HepG2 (cell line): Measurements from ENCODE around the gene HMMR. TPM values are rescaled to one million over a fixed set of nuclear protein-coding genes. Genes with fewer than 3 reads are reported as not detected.
A peak's percentile ranks its signal among the peaks of the same experiment; 100 is the strongest.

Experiments
- ARNT ChIP-seq: fragments of 450-650 bp; IDR thresholded peaks from 2 replicates; pipeline ENCODE4 v1.6.1; 2017
- FLYWCH1 ChIP-seq: sonication (generic); formaldehyde crosslinking; IDR thresholded peaks from 2 replicates; pipeline ENCODE4 v1.8.1; 2023; ENCODE audit warnings: mild to moderate bottlenecking, missing genetic modification reagents
- FOXC1 ChIP-seq: sonication (generic); formaldehyde crosslinking; IDR thresholded peaks from 2 replicates; pipeline ENCODE4 v1.8.0; 2022; ENCODE audit warnings: mild to moderate bottlenecking, missing genetic modification reagents, borderline replicate concordance
- HNRNPLL ChIP-seq: fragments of 200-400 bp; formaldehyde crosslinking; IDR thresholded peaks from 2 replicates; pipeline ENCODE4 v1.6.1; 2017; ENCODE audit warnings: mild to moderate bottlenecking, low read depth, low read length; ENCODE audit not compliant: poor library complexity, severe bottlenecking
- MAF1 ChIP-seq: sonication (generic); formaldehyde crosslinking; IDR thresholded peaks from 2 replicates; pipeline ENCODE4 v1.5.0; 2020; ENCODE audit warnings: missing genetic modification reagents, borderline replicate concordance
- SOX13 ChIP-seq, 3 experiments: fragments of 450-650 bp in 1 of 3; sonication (generic) in 1 of 3; formaldehyde crosslinking in 1 of 3; IDR thresholded peaks in 2 of 3; conservative IDR thresholded peaks in 1 of 3; 2 replicates each; pipeline versions ENCODE4 v1.5.0 to v1.6.1; 2016 to 2020; ENCODE audit warnings: antibody characterized with exemption in 1 of 3, mild to moderate bottlenecking in 1 of 3, missing compliant biosample characterization in 1 of 3, missing genetic modification reagents in 1 of 3, moderate library complexity in 1 of 3
- ZNF12 ChIP-seq: sonication (generic); formaldehyde crosslinking; IDR thresholded peaks from 2 replicates; pipeline ENCODE4 v1.5.0; 2020; ENCODE audit warnings: missing genetic modification reagents
- ZNF136 ChIP-seq: sonication (generic); formaldehyde crosslinking; IDR thresholded peaks from 2 replicates; pipeline ENCODE4 v1.8.1; 2022; ENCODE audit warnings: low read depth, mild to moderate bottlenecking, moderate library complexity, missing genetic modification reagents
- ZNF296 ChIP-seq: sonication (generic); formaldehyde crosslinking; conservative IDR thresholded peaks from 2 replicates; pipeline ENCODE4 v1.5.0; 2020; ENCODE audit warnings: mild to moderate bottlenecking, missing genetic modification reagents
- ZNF432 ChIP-seq: sonication (generic); formaldehyde crosslinking; IDR thresholded peaks from 2 replicates; pipeline ENCODE4 v1.5.0; 2020; ENCODE audit warnings: missing genetic modification reagents, mild to moderate bottlenecking, borderline replicate concordance
- ZNF44 ChIP-seq: sonication (generic); formaldehyde crosslinking; IDR thresholded peaks from 2 replicates; pipeline ENCODE4 v1.5.1; 2020; ENCODE audit warnings: mild to moderate bottlenecking, missing genetic modification reagents
- ZNF552 ChIP-seq: sonication (generic); formaldehyde crosslinking; IDR thresholded peaks from 2 replicates; pipeline ENCODE4 v1.9.0; 2022; ENCODE audit warnings: missing genetic modification reagents, mild to moderate bottlenecking, borderline replicate concordance
- ZNF772 ChIP-seq: sonication (generic); formaldehyde crosslinking; IDR thresholded peaks from 2 replicates; pipeline ENCODE4 v1.5.0; 2020; ENCODE audit warnings: mild to moderate bottlenecking, missing genetic modification reagents
- polyA plus RNA-seq, 8 experiments: library from polyadenylated mRNA; depleted of rRNA in 3 of 8; stranded (reverse) in 7 of 8; unstranded in 1 of 8; fragments of >200 nt; fragmentation: Illumina TruSeq in 4 of 8; extraction: Trizol in 4 of 8; gene quantifications; 2 replicates each; pipeline versions ENCODE4 v1.2.1 to v1.2.3, GENCODE V29; 2011 to 2016; ENCODE audit warnings: low read depth in 4 of 8, missing spikeins in 1 of 8, mixed read lengths in 1 of 8; ENCODE audit not compliant: insufficient read depth in 1 of 8
- total RNA-seq, 5 experiments: library from RNA; depleted of rRNA; stranded (reverse); fragments of >200 nt; fragmentation: Illumina TruSeq; extraction: Trizol; gene quantifications; 2 replicates each; pipeline ENCODE4 v1.2.3, GENCODE V29; 2016; ENCODE audit warnings: low read depth in 1 of 5
- TF ChIP-seq, protein P1 (sequence below): sonication (generic); formaldehyde crosslinking; IDR thresholded peaks from 2 replicates; pipeline ENCODE4 v1.8.0; 2022; ENCODE audit warnings: mild to moderate bottlenecking, missing genetic modification reagents
- TF ChIP-seq, protein P2 (sequence below): sonication (generic); formaldehyde crosslinking; IDR thresholded peaks from 2 replicates; pipeline ENCODE4 v1.5.0; 2020; ENCODE audit warnings: mild to moderate bottlenecking, missing genetic modification reagents
- TF ChIP-seq, protein P3 (sequence below): sonication (generic); formaldehyde crosslinking; IDR thresholded peaks from 2 replicates; pipeline ENCODE4 v1.4.0; 2020; ENCODE audit warnings: low read depth, missing genetic modification reagents
- TF ChIP-seq, protein P4 (sequence below): sonication (generic); formaldehyde crosslinking; IDR thresholded peaks from 2 replicates; pipeline ENCODE4 v1.9.0; 2021; ENCODE audit warnings: missing genetic modification reagents, borderline replicate concordance

The HMMR gene
- total and polyA plus RNA-seq, 2 of the 13 experiments (the other 11 are each of a cell fraction or from before 2014, with no cell fraction given), result 8.5 to 48.3 TPM

DNA sequence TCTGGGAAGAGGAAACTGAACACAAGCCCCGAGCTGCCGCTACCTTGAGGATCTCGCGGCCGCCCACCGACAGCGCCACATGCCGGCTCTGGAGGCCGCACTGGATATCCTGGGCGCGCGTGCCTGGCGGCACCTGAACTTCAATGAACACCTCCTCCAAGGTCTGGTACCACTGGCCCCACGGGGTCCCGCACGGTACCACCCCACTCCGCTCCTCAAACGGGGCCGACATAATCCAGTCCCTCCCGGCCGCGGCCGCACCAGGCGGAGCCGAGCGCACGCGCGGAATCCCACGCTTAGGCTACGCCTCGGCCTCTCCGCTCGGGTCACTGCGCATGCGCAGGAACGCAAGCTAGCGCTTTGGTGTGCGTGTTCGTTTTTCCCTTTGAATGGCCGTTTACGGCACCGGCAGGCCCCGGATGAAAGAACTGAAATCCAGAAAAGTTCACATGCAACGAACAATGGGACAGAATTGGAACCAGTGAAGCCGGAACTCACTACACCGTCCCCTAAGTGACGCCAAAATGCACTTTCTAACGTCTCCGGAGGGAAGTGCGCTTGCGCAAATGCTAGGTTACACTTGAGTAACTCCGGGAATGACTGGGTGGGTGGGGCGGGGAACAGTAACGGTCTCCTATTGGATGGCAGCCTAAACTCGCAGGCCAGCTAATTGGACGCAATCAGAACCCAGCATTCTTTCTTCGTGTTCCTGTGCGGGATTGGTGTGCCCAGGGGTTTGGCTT lies 442 bp upstream of the HMMR start, which contains the start of gene NUDCD2 (continued):
- no peak for TF ChIP-seq SOX13 (IDR thresholded peaks at IDR 0.05)
- peak in 1 of 2 experiments; percentile 60; a peak in 1 of 4 replicates for TF ChIP-seq SOX13 (CRISPR knock-in tag; conservative IDR thresholded peaks at IDR 0.05 in 1 of 2, IDR thresholded peaks at IDR 0.05 in 1 of 2)
- peak; percentile 35; the same call in 1 of the 2 replicates for TF ChIP-seq ZNF772 (CRISPR knock-in tag)
- TF ChIP-seq, protein P1, sequence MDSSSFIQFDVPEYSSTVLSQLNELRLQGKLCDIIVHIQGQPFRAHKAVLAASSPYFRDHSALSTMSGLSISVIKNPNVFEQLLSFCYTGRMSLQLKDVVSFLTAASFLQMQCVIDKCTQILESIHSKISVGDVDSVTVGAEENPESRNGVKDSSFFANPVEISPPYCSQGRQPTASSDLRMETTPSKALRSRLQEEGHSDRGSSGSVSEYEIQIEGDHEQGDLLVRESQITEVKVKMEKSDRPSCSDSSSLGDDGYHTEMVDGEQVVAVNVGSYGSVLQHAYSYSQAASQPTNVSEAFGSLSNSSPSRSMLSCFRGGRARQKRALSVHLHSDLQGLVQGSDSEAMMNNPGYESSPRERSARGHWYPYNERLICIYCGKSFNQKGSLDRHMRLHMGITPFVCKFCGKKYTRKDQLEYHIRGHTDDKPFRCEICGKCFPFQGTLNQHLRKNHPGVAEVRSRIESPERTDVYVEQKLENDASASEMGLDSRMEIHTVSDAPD, result peak; percentile 86
- TF ChIP-seq ARNT, result no peak
- peak; percentile 64; the same call in 1 of the 2 replicates for TF ChIP-seq ZNF552 (CRISPR knock-in tag)
- TF ChIP-seq ZNF432 (CRISPR knock-in tag), result no peak
- peak; percentile 56; the same call in 1 of the 2 replicates for TF ChIP-seq ZNF136 (CRISPR knock-in tag)
- no peak for TF ChIP-seq MAF1 (CRISPR knock-in tag)
- peak; percentile 29; the same call in 1 of the 2 replicates for TF ChIP-seq ZNF44
- TF ChIP-seq HNRNPLL, result peak; percentile 95
- TF ChIP-seq, protein P2, sequence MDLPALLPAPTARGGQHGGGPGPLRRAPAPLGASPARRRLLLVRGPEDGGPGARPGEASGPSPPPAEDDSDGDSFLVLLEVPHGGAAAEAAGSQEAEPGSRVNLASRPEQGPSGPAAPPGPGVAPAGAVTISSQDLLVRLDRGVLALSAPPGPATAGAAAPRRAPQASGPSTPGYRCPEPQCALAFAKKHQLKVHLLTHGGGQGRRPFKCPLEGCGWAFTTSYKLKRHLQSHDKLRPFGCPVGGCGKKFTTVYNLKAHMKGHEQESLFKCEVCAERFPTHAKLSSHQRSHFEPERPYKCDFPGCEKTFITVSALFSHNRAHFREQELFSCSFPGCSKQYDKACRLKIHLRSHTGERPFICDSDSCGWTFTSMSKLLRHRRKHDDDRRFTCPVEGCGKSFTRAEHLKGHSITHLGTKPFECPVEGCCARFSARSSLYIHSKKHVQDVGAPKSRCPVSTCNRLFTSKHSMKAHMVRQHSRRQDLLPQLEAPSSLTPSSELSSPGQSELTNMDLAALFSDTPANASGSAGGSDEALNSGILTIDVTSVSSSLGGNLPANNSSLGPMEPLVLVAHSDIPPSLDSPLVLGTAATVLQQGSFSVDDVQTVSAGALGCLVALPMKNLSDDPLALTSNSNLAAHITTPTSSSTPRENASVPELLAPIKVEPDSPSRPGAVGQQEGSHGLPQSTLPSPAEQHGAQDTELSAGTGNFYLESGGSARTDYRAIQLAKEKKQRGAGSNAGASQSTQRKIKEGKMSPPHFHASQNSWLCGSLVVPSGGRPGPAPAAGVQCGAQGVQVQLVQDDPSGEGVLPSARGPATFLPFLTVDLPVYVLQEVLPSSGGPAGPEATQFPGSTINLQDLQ (CRISPR knock-in tag), result peak; percentile 86
- TF ChIP-seq, protein P3, sequence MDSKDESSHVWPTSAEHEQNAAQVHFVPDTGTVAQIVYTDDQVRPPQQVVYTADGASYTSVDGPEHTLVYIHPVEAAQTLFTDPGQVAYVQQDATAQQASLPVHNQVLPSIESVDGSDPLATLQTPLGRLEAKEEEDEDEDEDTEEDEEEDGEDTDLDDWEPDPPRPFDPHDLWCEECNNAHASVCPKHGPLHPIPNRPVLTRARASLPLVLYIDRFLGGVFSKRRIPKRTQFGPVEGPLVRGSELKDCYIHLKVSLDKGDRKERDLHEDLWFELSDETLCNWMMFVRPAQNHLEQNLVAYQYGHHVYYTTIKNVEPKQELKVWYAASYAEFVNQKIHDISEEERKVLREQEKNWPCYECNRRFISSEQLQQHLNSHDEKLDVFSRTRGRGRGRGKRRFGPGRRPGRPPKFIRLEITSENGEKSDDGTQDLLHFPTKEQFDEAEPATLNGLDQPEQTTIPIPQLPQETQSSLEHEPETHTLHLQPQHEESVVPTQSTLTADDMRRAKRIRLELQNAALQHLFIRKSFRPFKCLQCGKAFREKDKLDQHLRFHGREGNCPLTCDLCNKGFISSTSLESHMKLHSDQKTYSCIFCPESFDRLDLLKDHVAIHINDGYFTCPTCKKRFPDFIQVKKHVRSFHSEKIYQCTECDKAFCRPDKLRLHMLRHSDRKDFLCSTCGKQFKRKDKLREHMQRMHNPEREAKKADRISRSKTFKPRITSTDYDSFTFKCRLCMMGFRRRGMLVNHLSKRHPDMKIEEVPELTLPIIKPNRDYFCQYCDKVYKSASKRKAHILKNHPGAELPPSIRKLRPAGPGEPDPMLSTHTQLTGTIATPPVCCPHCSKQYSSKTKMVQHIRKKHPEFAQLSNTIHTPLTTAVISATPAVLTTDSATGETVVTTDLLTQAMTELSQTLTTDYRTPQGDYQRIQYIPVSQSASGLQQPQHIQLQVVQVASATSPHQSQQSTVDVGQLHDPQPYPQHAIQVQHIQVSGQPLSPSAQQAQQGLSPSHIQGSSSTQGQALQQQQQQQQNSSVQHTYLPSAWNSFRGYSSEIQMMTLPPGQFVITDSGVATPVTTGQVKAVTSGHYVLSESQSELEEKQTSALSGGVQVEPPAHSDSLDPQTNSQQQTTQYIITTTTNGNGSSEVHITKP (CRISPR knock-in tag), result no peak
- TF ChIP-seq, protein P4, sequence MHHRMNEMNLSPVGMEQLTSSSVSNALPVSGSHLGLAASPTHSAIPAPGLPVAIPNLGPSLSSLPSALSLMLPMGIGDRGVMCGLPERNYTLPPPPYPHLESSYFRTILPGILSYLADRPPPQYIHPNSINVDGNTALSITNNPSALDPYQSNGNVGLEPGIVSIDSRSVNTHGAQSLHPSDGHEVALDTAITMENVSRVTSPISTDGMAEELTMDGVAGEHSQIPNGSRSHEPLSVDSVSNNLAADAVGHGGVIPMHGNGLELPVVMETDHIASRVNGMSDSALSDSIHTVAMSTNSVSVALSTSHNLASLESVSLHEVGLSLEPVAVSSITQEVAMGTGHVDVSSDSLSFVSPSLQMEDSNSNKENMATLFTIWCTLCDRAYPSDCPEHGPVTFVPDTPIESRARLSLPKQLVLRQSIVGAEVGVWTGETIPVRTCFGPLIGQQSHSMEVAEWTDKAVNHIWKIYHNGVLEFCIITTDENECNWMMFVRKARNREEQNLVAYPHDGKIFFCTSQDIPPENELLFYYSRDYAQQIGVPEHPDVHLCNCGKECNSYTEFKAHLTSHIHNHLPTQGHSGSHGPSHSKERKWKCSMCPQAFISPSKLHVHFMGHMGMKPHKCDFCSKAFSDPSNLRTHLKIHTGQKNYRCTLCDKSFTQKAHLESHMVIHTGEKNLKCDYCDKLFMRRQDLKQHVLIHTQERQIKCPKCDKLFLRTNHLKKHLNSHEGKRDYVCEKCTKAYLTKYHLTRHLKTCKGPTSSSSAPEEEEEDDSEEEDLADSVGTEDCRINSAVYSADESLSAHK (CRISPR knock-in tag), result no peak
- peak; percentile 83; the same call in 1 of the 2 replicates for TF ChIP-seq FOXC1
- 0 out of 2 replicates have a peak, but pooled peaks have one; percentile 41 for TF ChIP-seq ZNF296 (CRISPR knock-in tag)
- 0 out of 2 replicates have a peak, but pooled peaks have one; percentile 76 for TF ChIP-seq FLYWCH1
- TF ChIP-seq ZNF12 (CRISPR knock-in tag), result peak; percentile 34; the same call in 1 of the 2 replicates
